Measurements from ENCODE around the gene HEPN1.
"Not testable (repeated sequence)": the region's sequence is repeated elsewhere in the genome, so short reads cannot be mapped to it uniquely, and the experiment has no call there.

The HEPN1 gene

GRCh38 chr11:124944565-124944964, 25.5 kb downstream of the HEPN1 start:
- no peak for DNase-seq

DNA sequence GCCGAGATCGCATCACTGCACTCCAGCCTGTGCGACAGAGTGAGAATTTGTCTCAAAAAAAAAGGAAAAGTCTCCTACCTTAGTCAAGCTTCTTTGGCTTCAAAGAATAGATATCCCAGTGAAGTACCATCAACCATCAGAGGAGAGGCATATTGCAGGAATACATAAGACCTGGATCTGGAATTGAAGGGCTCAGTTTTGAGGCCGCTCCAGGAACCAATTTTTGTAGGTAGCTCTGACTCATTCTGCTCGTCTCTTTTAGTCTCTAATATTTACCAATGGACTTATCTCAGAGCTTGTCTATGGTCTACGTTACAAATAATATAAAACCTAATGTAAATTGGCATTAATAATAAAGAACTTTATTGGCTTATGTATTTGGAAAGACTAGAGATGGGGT, 26.8 kb downstream of the HEPN1 start:
- DNase-seq = no peak

GRCh38 chr11:124946735-124947141, 27.7 kb downstream of the HEPN1 start:
- DNase-seq = no peak

DNA sequence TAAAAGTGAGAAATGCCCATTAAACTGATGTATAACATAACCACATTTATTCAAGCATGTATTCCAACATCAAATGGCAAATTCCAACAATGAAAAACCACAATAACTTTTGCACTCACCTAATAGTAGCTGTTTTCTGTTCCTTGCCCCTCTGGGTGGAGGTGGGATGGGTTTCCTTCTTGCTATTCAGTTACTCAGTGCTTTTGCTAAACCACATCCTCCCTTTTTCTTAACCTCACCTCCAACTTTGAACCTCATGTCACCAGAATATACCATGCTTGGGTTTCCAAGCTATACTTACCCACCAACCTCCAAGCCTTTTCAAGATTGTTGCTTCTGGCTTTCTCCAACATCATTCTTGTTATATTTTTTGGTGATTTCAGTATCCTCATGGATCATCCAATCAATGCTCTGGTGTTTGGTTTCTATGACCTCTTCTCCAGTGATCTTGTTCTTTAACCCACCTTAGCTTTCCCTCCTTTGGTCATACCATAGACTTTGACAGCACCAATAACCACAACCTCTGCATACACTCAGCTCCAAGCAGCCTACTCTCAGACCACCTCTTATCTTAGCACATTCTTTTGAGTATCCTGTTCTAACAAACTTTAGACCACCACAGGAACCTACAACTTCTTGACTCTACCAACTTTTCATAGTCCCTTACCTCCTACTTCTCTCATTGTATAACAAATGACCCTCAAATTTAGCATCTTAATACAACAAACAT, 31.7 kb downstream of the HEPN1 start:
- DNase-seq = peak in 4 of 6 experiments; percentile 2 to 75 (median 60)

- DNase-seq = no peak
Observed at GRCh38 chr11:124951341-124951740, 32.3 kb downstream of the HEPN1 start.

- DNase-seq = peak; percentile 90 to 92 (median 90)
Observed at GRCh38 chr11:124953753-124954589, 34.9 kb downstream of the HEPN1 start, which contains the start of gene CCDC15. CCDC15 (plus strand) TSS chr11:124954202; CDS start chr11:124954733, 531 bp downstream.

DNA sequence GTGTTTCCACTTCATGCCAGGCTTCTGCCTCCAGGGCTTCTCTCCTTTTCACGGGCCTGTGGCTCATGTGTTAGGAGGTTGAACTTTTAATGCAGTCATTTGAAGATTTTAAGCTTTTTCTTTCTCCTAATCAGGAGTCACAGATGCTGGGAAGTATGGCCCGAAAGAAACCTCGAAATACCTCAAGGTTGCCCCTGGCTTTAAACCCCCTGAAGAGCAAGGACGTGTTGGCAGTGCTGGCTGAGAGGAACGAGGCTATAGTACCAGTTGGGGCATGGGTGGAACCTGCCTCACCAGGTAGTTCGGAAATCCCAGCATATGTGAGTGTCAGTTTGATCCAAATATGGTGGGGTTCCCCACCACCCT, 35.5 kb downstream of the HEPN1 start:
- DNase-seq = no peak

DNA sequence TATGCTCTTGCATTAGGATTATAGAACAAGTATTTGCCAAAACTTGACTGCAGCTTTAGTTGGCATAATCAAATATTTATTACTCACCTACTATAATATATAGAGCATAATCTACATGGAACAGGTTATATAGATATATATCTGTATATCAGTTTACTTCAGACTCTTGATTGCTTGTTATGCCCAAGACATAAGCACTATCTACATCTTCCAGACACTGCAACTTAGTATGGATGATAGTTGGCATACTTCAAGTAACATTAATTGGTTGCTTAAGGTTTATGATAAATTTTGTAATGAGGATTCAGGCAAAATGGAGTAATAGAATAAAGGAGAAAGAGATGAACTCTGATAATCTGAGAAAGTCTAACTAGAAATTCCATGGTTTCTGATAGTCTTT, 36.0 kb downstream of the HEPN1 start:
- DNase-seq = no peak

DNA sequence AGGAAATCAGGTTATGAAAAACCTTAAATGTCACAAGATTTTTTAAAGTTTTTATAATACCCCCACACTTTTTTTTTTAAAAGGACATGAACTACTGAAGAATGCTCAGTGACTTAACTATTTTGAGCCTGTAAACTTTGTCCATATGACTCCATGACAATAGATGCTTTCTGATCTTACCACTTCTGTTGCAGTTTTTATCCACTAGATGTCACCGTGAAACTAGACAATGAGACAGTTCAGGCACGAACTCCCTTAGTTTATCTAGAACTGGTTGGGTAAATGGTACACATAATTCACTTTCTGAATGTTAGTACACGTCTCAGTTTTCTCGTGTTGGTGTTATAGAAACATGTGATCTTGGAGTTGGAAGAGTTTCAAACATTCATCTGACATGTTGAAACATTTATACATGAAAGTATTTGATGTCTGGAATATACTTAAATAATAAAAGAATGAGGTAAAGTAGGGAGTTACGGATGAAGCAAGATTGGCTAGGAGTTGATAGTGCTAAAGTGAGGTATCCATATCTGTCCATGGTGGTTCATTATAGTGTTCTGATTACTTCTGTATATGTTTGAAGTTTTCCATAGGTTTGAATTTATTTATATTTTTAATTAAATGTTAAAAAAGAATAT, 43.0 kb downstream of the HEPN1 start:
- DNase-seq = peak in 3 of 6 experiments; percentile 49 to 66 (median 66)

DNA sequence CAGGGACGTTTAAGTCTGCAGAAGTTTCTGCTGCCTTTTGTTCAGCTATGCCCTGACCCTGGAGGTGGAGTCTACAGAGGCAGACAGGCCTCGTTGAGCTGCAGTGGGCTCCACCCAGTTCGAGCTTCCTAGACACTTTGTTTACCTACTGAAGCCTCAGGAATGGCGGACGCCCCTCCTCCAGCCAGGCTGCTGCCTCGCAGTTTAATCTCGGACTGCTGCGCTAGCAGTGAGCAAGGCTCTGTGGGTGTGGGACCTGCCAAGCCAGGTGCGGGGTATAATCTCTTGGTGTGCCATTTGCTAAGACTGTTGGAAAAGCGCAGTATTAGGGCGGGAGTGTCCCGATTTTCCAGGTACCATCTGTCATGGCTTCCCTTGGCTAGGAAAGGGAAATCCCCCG, 49.1 kb downstream of the HEPN1 start:
- DNase-seq = not testable (repeated sequence)

Data from stimulated activated naive CD4-positive, alpha-beta T cell (primary cell).